GM12892 (cell line): ENCODE data around the gene ZFP82.

Experiments used
- POLR2A ChIP-seq: IDR thresholded peaks from 2 replicates; pipeline ENCODE4 v1.6.1; 2011; ENCODE audit warnings: low read depth, low read length, control low read depth
- POLR2AphosphoS5 ChIP-seq: IDR thresholded peaks from 2 replicates; pipeline ENCODE4 v1.6.1; 2011; ENCODE audit warnings: low read depth, low read length, control low read depth
- TAF1 ChIP-seq: IDR thresholded peaks from 2 replicates; pipeline ENCODE4 v1.6.1; 2011; ENCODE audit warnings: low read depth, mild to moderate bottlenecking, control low read depth, low read length, borderline replicate concordance

GRCh38 chr19:36408101-36408500 lies 10.3 kb downstream of the ZFP82 start:
- no peak for TF ChIP-seq POLR2A
- no peak for TF ChIP-seq POLR2AphosphoS5
- TF ChIP-seq TAF1 = no peak
